GM23338 (cell line): ENCODE measurements around the gene CDAN1. TPM values are rescaled to one million over a fixed set of nuclear protein-coding genes. Genes with fewer than 3 reads are reported as not detected.

Experiments
- ATAC-seq: fragments of 200-7000 bp; cut with Tn5 transposase; 3 replicates; pipeline ENCODE4 v1.9.1; 2020
- DNase-seq: peaks from one replicate; pipeline ENCODE4 v3.0.0-alpha.2; 2015; ENCODE audit warnings: low spot score
- H2AFZ ChIP-seq: fragments of 200-600 bp; sonication (generic); 2 replicates; pipeline ENCODE4 v1.8.0; 2016; ENCODE audit warnings: antibody characterized with exemption, mild to moderate bottlenecking, moderate library complexity
- H3F3A ChIP-seq: fragments of 200-600 bp; sonication (generic); replicated peaks from 2 replicates; pipeline ENCODE4 v1.8.0; 2017; ENCODE audit warnings: antibody characterized with exemption, mixed run types, low read depth
- H3K27ac ChIP-seq: fragments of 200-600 bp; sonication (generic); 2 replicates; pipeline ENCODE4 v1.6.1; 2016; ENCODE audit warnings: low read depth
- H3K27me3 ChIP-seq: fragments of 200-600 bp; sonication (generic); 2 replicates; pipeline ENCODE4 v1.8.0; 2016; ENCODE audit warnings: mild to moderate bottlenecking, mixed run types, moderate library complexity; ENCODE audit not compliant: insufficient read depth
- H3K36me3 ChIP-seq: fragments of 200-600 bp; sonication (generic); 2 replicates; pipeline ENCODE4 v1.8.0; 2016; ENCODE audit warnings: mild to moderate bottlenecking; ENCODE audit not compliant: insufficient read depth
- H3K4me1 ChIP-seq: fragments of 200-600 bp; sonication (generic); 2 replicates; pipeline ENCODE4 v1.8.0; 2016; ENCODE audit warnings: mild to moderate bottlenecking, moderate library complexity; ENCODE audit not compliant: insufficient read depth
- H3K4me2 ChIP-seq: fragments of 200-600 bp; sonication (generic); 2 replicates; pipeline ENCODE4 v1.7.1; 2017; ENCODE audit warnings: mixed run types
- H3K4me3 ChIP-seq: fragments of 200-600 bp; sonication (generic); 2 replicates; pipeline ENCODE4 v1.6.1; 2016; ENCODE audit warnings: mixed run types
- H3K79me2 ChIP-seq: fragments of 200-600 bp; sonication (generic); replicated peaks from 2 replicates; pipeline ENCODE4 v1.8.0; 2017; ENCODE audit warnings: mild to moderate bottlenecking; ENCODE audit not compliant: insufficient read depth
- H3K9me2 ChIP-seq: fragments of 200-600 bp; sonication (generic); 2 replicates; pipeline ENCODE4 v1.8.0; 2017; ENCODE audit not compliant: insufficient read depth
- H4K20me1 ChIP-seq: fragments of 200-600 bp; sonication (generic); replicated peaks from 2 replicates; pipeline ENCODE4 v1.8.0; 2017; ENCODE audit warnings: mild to moderate bottlenecking; ENCODE audit not compliant: insufficient read depth
- H3K27ac Mint-ChIP-seq: 2 replicates; pipeline ENCODE4 v1.8.0; 2020; ENCODE audit warnings: inconsistent platforms, mild to moderate bottlenecking, moderate library complexity, mixed read lengths
- H3K27me3 Mint-ChIP-seq: 3 replicates; pipeline ENCODE4 v1.8.0; 2022; ENCODE audit warnings: low read depth, mild to moderate bottlenecking, moderate library complexity, mixed read lengths, inconsistent platforms; ENCODE audit not compliant: insufficient read depth, poor library complexity
- H3K36me3 Mint-ChIP-seq: 3 replicates; pipeline ENCODE4 v1.8.0; 2021; ENCODE audit warnings: low read depth, mild to moderate bottlenecking, inconsistent platforms, moderate library complexity, mixed read lengths
- H3K4me1 Mint-ChIP-seq: 3 replicates; pipeline ENCODE4 v1.8.0; 2020; ENCODE audit warnings: mild to moderate bottlenecking, inconsistent platforms, mixed read lengths
- H3K4me3 Mint-ChIP-seq: 3 replicates; pipeline ENCODE4 v1.8.0; 2021; ENCODE audit warnings: moderate library complexity, mild to moderate bottlenecking, inconsistent platforms, mixed read lengths
- H3K9me3 Mint-ChIP-seq: 3 replicates; pipeline ENCODE4 v1.8.0; 2020; ENCODE audit warnings: moderate library complexity, mild to moderate bottlenecking, inconsistent platforms, mixed read lengths
- CREB1 ChIP-seq: fragments of 250-450 bp; sonication (Bioruptor Pico); IDR thresholded peaks from 2 replicates; pipeline ENCODE4 v1.5.0; 2020; ENCODE audit warnings: low read depth, mild to moderate bottlenecking, moderate library complexity
- CTCF ChIP-seq, 2 experiments: fragments of 200-600 bp in 1 of 2; sonication (generic) in 1 of 2; conservative IDR thresholded peaks; 2 replicates each; pipeline versions ENCODE4 v1.5.1 to v1.6.1; 2016 to 2017; ENCODE audit warnings: antibody characterized with exemption in 2 of 2, low read depth in 2 of 2, mild to moderate bottlenecking in 2 of 2, moderate library complexity in 1 of 2
- EZH2 ChIP-seq: fragments of 200-600 bp; sonication (generic); IDR thresholded peaks from one replicate; pipeline ENCODE4 v1.8.0; 2017; ENCODE audit warnings: antibody characterized with exemption, mild to moderate bottlenecking, low read depth; ENCODE audit not compliant: unreplicated experiment
- EZH2phosphoT487 ChIP-seq: fragments of 200-600 bp; sonication (generic); IDR thresholded peaks from one replicate; pipeline ENCODE4 v1.8.1; 2018; ENCODE audit warnings: antibody characterized with exemption; ENCODE audit not compliant: unreplicated experiment
- JUNB ChIP-seq: IDR thresholded peaks from one replicate; pipeline ENCODE4 v1.6.1; 2016; ENCODE audit warnings: antibody characterized with exemption; ENCODE audit not compliant: unreplicated experiment
- NANOG ChIP-seq: IDR thresholded peaks from 2 replicates; pipeline ENCODE4 v1.6.1; 2016; ENCODE audit warnings: antibody characterized with exemption, borderline replicate concordance
- POLR2AphosphoS5 ChIP-seq: IDR thresholded peaks from 2 replicates; pipeline ENCODE4 v1.6.1; 2016; ENCODE audit warnings: antibody characterized with exemption, low read depth
- STAT1 ChIP-seq: IDR thresholded peaks from one replicate; pipeline ENCODE4 v1.6.1; 2016; ENCODE audit warnings: antibody characterized with exemption; ENCODE audit not compliant: unreplicated experiment
- ZNF114 ChIP-seq: fragments of 250-450 bp; sonication (Bioruptor Pico); IDR thresholded peaks from 2 replicates; pipeline ENCODE4 v1.5.0; 2020; ENCODE audit warnings: mild to moderate bottlenecking, moderate library complexity
- ZNF331 ChIP-seq: fragments of 250-450 bp; sonication (Bioruptor Pico); IDR thresholded peaks from 2 replicates; pipeline ENCODE4 v1.5.0; 2020; ENCODE audit warnings: low read depth, mild to moderate bottlenecking, moderate library complexity
- polyA plus RNA-seq: library from polyadenylated mRNA; unstranded; fragments of >200 nt; fragmentation: Nextera tagmentation; extraction: Ambion mirVana; gene quantifications from 2 replicates; pipeline ENCODE4 v1.2.1, GENCODE V29; 2016
- total RNA-seq: library from RNA; depleted of rRNA; stranded (reverse); fragments of >200 nt; shearing (Covaris generic); gene quantifications from 2 replicates; pipeline ENCODE4 v1.2.3, GENCODE V29; 2014
- TF ChIP-seq, protein P1 (sequence below): IDR thresholded peaks from one replicate; pipeline ENCODE4 v1.6.1; 2018; ENCODE audit warnings: antibody characterized with exemption; ENCODE audit not compliant: unreplicated experiment
- TF ChIP-seq, protein P2 (sequence below): IDR thresholded peaks from 2 replicates; pipeline ENCODE4 v1.6.1; 2016; ENCODE audit warnings: antibody characterized with exemption

Gene CDAN1
- total and polyA plus RNA-seq, 2 experiments from 2014 or later, result 6.0 to 14.7 TPM

DNA sequence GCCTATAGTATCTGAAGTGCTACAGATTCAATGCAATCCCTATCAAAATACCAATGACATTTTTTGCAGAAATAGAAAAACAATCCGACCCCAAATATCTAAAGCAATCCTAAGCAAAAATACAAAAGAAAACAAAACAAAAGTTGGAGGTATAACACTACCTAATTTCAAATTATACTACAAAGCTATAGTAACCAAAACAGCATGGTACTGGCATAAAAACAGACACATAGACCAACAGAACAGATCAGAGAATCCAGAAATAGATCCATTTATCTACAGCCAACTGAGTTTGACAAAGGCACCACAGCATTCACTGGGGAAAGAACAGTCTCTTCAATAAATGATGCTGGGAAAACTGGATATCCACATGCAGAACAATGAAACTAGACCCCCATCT, 23.8 kb upstream of the CDAN1 start (continued):
- TF ChIP-seq, protein P1, sequence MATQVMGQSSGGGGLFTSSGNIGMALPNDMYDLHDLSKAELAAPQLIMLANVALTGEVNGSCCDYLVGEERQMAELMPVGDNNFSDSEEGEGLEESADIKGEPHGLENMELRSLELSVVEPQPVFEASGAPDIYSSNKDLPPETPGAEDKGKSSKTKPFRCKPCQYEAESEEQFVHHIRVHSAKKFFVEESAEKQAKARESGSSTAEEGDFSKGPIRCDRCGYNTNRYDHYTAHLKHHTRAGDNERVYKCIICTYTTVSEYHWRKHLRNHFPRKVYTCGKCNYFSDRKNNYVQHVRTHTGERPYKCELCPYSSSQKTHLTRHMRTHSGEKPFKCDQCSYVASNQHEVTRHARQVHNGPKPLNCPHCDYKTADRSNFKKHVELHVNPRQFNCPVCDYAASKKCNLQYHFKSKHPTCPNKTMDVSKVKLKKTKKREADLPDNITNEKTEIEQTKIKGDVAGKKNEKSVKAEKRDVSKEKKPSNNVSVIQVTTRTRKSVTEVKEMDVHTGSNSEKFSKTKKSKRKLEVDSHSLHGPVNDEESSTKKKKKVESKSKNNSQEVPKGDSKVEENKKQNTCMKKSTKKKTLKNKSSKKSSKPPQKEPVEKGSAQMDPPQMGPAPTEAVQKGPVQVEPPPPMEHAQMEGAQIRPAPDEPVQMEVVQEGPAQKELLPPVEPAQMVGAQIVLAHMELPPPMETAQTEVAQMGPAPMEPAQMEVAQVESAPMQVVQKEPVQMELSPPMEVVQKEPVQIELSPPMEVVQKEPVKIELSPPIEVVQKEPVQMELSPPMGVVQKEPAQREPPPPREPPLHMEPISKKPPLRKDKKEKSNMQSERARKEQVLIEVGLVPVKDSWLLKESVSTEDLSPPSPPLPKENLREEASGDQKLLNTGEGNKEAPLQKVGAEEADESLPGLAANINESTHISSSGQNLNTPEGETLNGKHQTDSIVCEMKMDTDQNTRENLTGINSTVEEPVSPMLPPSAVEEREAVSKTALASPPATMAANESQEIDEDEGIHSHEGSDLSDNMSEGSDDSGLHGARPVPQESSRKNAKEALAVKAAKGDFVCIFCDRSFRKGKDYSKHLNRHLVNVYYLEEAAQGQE, result no peak
- TF ChIP-seq CTCF (conservative IDR thresholded peaks at IDR 0.05; ENCODE audit: low read depth in 2 of 2), result no peak
- no peak for TF ChIP-seq JUNB
- no peak for TF ChIP-seq NANOG
- TF ChIP-seq CREB1 (CRISPR knock-in tag), result no peak
- TF ChIP-seq POLR2AphosphoS5, result no peak
- TF ChIP-seq ZNF331, result no peak
- no peak for TF ChIP-seq EZH2phosphoT487

DNA sequence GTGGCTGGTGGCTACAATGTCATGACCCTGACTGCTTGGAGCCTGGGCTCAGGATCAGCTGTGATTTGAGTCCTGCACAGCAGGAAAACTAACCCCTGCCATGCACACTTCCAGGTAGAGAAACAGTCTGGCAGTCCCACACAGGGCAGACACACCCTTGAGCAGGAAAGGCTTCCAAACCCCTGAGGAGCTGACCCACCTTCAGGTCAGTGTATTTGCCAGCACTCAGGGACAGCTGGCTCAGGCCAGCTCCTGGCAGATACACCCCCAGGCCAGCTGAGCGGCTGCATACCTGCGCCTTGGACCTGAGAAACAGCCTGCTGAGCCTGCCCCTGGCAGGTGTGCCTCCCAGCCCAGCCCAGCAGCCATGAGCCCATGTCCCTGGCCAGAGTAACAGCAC, 22.2 kb upstream of the CDAN1 start:
- Histone ChIP-seq H3K9me2 (0 out of 2 replicates have a peak, but pooled peaks cover 2% of the 10 kb centered on the region), H3K4me1 (no peaks in the 10 kb centered on the region), H3K36me3 (peaks cover 3% of the 10 kb centered on the region; the same call in 1 of the 2 replicates), H3K79me2 (peaks cover 7% of the 10 kb centered on the region), H4K20me1 (no peaks in the 10 kb centered on the region), H3K27ac (no peak overlapping the region), H2AFZ (no peak overlapping the region), H3K27me3 (no peaks in the 10 kb centered on the region), H3K4me3 (no peak overlapping the region), H3K4me2 (no peak overlapping the region), H3F3A (no peaks in the 10 kb centered on the region)
- Mint-ChIP-seq H3K4me1 (peaks cover 4% of the 10 kb centered on the region), H3K27ac (no peak overlapping the region), H3K27me3 (peaks cover 4% of the 10 kb centered on the region), H3K4me3 (no peak overlapping the region), H3K9me3 (peaks cover 24% of the 10 kb centered on the region), H3K36me3 (peaks cover 29% of the 10 kb centered on the region)
- TF ChIP-seq STAT1 (no peak), CTCF (conservative IDR thresholded peaks at IDR 0.05; ENCODE audit: low read depth in 2 of 2) (no peak), ZNF331 (no peak), JUNB (no peak), EZH2 (no peak), CREB1 (CRISPR knock-in tag) (no peak), EZH2phosphoT487 (no peak), NANOG (no peak), ZNF114 (CRISPR knock-in tag) (no peak), POLR2AphosphoS5 (no peak)
- TF ChIP-seq, protein P2, sequence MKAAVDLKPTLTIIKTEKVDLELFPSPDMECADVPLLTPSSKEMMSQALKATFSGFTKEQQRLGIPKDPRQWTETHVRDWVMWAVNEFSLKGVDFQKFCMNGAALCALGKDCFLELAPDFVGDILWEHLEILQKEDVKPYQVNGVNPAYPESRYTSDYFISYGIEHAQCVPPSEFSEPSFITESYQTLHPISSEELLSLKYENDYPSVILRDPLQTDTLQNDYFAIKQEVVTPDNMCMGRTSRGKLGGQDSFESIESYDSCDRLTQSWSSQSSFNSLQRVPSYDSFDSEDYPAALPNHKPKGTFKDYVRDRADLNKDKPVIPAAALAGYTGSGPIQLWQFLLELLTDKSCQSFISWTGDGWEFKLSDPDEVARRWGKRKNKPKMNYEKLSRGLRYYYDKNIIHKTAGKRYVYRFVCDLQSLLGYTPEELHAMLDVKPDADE, result no peak
- TF ChIP-seq, protein P1, result no peak
- DNase-seq, result peak; percentile 7
- ATAC-seq, result peak; percentile 85
